ENCODE measurements around the gene PMEL.

GRCh38 chr12:55932551-55932910 is 33.3 kb downstream of the PMEL start:
- TF ChIP-seq CTCF (IDR thresholded peaks at IDR 0.05; ENCODE audit: low read length) (no peak), EZH2 (IDR thresholded peaks at IDR 0.05; ENCODE audit: borderline replicate concordance, low read length) (no peak)

Measured in OCI-LY1 (cell line).